Activated effector memory CD4-positive, alpha-beta T cell treated with Interleukin-2 at 50 U/mL for 16 hours (primary cell): ENCODE results near the gene PABPN1.

Experiments
- DNase-seq: peaks from one replicate; pipeline ENCODE4 v3.0.0-alpha.2; 2020

Gene PABPN1

DNA sequence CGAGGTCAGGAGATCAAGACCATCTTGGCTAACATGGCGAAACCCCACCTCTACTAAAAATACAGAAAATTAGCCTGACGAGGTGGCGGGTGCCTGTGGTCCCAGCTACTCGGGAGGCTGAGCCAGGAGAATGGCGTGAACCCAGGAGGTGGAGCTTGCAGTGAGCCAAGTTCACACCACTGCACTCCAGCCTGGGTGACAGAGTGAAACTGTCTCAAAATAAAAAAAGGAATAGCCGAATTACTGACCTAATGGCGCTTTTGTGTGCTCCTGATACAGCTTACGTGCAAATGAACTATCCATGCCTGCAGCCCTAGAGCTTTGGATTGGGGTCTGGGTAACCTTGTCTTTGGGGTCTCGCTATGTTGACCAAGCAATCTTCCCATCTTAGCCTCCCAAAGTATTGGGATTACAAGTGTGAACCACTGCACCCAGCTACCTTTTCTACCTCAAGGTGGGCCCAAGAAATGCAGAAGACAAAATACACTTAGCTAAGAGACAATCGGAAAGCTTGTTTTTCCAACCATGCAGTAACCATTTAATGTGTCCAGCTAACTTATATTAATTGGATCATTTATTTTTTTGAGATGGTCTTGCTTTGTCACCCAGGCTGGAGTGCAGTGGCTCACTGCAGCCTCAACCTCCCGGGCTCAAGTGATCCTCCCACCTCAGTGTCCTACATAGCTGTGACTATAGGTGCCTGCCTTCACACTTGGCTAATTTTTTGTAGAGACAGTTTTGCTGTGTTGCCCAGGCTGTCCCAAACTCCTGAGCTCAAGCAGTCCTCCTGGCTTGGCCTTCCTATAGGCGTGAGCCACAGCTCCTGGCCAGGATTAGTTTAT lies 5.5 kb downstream of the PABPN1 start:
- no peak for DNase-seq

DNA sequence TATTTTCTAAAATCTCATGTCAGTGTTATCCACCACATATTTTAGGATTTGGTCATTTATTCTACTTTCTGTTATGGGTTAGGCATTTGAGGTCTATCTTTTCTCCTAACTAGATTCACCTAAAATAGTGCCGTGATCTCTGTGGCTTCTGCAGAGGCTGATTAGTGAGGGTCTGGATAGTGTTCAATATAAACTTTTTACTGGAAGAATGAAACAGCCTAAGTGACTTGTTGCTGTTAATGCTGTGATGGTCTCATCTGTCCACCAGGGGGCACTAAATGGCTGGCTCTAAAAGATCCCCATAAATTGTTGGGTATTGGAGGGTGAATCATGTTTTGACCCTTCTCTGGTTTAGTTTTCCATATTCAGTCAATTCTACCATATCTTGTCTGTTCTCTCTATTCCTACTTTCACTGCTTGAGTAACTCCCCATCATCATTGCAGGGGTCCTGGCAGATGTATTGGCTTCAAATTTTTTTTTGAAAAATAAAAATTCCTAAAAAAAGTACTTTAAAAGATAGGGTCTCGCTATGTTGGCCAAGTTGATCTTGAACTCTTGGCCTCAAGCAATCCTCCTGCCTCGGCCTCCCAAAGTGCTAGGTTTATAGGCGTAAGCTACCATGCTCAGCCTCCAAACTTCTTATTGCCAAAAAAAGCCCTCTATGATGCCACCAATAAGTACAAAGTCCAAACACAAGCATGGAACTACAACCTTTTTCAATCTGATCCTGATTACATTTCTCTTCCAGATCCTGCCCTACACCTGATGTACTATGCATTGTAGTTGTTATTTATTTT lies 6.9 kb downstream of the PABPN1 start:
- peak; percentile 29 for DNase-seq

DNA sequence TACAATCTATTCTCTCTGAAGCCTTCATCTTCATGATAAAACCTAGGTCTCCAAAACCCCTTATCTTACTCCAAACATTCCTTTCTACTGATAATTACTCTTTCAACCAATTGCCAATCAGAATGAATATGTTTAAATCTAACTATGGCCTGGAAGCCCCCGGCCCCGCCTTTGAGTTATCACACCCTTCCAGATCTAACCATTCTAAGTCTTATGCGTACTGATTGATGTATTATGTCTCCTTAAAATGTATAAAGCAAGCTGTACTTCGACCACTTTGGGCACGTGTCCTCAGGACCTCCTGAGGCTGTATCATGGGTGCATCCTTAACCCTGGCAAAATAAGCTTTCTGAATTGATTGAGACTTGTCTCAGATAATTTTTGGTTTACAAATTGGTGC lies 14.4 kb downstream of the PABPN1 start:
- no peak for DNase-seq

DNA sequence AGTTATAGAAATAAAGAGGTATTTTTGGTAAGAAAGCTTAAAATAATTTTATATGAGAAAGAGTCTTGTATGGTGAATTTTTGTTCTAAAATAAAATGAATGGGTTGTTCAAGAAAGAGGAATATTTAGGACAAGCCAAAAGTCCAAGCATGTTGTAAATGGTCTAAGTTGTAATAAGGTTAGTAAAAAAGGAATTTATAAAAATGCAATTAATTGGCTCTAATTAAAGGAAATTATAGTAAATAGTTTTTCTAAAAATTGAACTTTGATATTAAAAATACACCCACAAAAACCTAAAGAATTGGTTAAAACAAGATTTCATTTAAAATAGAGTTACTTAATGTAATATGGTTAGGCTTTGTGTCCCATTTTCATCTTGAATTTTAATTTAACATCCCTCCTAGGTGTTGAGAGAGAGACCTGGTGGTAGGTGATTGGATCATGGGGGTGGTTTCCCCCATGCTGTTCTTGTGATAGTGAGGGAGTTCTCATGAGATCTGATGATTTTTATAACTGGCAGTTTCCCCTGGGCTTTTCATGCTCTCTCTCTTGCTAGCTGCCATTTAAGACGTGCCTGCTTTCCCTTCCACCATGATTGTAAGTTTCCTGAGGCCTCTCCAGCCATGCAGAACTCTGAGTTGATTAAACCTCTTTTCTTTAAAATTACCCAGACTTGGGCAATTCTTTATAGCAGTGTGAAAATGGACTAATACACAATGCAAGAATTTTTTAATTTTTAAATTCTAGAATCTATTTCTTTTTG lies 18.4 kb downstream of the PABPN1 start:
- no peak for DNase-seq

- no peak for DNase-seq
Measured at GRCh38 chr14:23344481-23344880, 23.2 kb downstream of the PABPN1 start.

- no peak for DNase-seq
Measured at GRCh38 chr14:23345987-23346692, 24.9 kb downstream of the PABPN1 start.

DNA sequence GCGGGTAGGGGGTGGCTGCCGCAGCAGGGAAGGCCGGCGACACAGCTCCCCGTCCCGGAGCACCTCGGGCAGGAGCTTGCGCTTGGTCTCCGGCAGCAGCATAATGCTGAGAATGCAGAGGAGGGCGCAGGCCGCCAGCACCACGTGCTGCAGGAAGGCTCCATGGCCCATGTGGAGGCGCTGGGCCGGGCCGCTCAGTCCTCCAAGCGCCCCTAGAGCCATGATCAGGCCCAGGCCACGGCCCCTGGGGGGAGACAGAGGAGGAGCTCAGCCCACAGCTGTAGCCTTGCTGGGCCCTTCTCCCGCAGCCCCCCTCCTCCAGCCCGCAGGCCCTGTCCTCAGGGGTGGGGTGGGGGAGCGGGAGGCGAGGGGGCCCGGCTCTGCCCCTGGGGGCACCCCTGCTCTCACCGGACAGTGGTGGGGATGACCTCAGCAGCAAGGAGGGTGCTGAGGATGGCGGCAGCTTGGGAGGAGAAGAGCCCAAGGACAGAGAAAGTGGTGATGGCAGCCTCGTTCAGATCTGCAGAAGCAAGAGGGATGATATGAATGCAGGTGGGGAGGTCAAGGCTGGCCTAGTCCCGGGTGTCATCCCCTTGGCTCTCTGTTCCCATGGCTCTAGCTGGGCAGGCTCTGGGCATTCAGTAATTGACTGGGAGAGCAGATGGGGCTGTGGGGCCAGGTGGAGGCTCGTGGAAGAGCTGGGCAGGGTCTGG lies 25.6 kb downstream of the PABPN1 start:
- DNase-seq = no peak

GRCh38 chr14:23347406-23348296 lies 26.4 kb downstream of the PABPN1 start:
- no peak for DNase-seq

DNA sequence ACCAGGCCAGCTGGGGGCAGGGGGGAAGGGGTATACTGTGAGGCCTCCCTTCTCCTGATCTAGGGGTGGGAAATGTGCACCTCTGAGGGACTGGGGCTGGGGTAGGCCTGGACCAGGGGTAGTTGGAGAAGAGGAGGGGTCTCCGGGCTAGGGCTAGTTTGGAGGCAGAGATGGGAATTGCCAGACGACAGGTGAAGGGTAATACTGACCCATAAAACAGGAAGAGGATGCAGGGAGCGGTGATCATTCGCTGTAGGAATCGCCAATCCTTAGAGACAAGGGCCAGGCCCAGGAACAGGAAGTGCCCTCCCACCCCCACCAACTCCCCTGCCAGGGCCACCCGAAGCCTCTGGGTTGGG lies 27.0 kb downstream of the PABPN1 start:
- DNase-seq = no peak

DNA sequence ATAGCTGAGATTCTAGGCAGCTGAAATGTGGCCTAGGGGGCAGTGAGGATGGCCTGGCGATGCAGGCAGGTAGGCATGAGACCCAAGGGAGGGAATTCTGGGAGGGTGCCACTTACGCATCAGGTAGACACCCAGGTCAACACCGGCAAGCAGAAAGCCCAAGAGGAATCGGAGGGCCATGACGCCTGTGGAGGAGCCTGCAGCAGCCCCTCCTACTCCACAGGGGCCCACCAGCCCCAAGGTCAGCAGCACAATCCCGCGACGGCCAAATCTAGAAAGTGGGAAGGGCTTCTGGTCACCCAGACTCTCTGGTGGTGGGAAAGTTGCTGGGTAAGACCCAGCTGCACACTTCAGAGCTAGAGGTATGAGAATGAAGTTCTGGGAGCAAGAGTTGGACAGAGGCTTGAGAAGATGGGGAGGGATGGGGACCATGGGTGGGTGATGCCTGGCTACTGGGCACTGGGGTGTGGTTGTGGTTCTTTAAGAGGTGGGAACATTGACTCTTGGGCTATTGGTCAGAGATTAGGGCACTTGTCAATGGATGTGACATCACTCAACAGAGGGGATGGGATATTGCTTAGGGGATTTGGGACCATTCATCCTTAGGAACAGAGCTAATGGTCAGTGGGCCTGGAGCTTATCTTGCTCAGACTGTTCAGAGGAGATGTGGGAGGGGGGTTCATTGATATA lies 28.0 kb downstream of the PABPN1 start:
- no peak for DNase-seq

GRCh38 chr14:23351681-23352505 lies 30.6 kb downstream of the PABPN1 start:
- DNase-seq = no peak

DNA sequence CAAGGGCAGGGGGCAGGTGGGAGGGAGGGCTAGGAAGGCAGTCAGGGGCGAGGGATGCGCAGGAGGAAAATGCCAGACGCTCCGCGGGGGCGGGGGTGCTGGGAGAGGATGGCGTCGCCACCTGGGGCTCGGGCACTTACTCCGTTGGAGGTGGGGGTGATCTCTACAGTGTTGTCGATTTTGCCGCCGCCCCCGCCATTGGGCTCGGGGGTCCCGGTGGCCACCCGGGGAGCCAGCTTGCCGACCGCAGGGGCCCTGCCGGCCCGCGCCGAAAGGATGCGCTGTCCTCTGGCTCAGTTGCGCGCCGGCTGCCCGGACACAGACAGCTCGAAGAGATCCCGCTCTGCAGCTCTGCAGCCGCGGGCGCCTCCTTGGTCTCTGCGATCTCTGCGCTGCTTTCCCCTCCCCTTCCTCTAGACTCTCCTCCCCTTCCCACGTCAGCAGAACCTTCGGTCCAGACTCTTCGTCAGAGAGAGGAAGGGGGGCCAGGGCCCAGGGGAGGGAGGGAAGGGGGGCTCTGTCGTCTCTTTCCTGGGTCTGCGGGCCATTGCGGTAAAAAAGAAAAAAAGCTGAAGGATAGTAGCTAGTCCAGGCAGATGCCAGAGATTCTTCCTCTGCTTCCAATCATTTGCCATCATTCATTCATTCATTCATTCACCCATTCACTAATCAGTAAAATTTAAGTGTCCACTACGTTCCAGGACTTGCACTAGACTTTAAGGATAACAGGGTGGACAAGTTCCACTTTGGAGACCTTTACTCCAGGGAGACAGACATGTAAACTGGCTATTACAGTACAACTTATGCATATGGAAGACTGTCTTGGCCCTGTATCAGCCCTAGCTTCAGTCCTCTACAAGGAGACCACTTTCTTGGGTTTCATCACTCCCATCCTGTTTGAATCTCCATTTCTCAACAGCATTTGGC lies 31.5 kb downstream of the PABPN1 start, which contains the start of gene SLC22A17:
Gene SLC22A17, minus strand, starts transcription at position 382 of the 927 bp plus-strand sequence.
- peak; percentile 19 for DNase-seq

GRCh38 chr14:23353433-23353780 lies 32.1 kb downstream of the PABPN1 start:
- DNase-seq = no peak

DNA sequence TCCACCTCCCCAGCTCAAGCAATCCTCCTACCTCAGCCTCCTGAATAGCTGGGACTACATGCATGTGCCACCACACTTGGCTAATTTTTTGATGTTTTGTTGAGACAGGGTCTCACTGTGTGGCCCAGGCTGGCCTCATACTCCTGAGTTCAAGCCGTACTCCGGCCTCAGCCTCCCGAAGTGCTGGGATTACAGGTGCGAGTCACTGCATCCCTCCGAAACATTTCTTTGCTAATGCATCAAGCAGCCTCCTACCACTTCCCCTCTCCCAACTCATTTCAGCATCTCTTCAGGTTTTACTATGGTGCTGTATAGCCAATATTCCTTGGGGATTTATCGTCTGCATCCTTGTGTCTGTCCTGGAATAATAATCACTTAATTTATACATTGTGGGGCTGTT lies 33.7 kb downstream of the PABPN1 start:
- DNase-seq = no peak

- DNase-seq = no peak
Measured at GRCh38 chr14:23355871-23356435, 34.7 kb downstream of the PABPN1 start.

DNA sequence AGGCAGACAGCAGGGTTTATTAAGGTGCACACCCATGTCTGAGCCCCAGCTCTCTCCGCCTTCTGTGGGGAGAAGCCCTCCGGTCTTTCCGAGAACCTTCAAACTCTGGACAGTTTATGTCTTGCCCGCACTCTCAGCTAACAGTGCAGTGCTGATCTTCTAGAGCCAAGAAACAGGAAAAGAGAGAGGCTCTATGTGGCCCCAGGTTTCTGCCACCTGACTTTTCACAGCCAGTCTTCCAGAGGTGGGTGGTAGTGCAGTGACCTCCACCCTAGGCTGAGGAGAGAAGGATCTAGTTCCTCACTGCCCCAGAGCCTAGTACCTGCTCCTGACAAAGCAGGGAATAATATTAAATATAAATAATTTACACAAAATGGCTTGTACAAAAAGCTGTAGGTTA lies 35.4 kb downstream of the PABPN1 start:
- no peak for DNase-seq

DNA sequence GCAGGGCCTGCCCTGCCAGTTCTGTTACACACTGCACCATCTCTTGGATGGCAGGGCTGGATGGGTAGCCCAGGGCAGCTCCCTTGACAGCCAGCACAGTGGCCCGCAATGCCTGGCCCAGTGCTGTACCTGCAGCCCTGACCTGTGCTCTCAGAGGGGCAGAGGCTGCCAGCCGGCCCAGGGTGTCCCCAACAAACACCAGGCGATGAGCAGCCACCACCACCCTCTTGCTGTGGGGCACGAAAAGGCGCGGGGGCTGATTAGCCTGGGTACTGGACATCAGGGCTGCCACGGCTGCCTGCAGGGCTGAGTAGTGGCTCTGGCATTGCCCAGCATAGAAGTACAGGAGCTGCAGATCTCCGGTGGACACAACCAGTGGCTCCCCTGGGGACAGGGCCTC lies 36.0 kb downstream of the PABPN1 start:
- DNase-seq = no peak

DNA sequence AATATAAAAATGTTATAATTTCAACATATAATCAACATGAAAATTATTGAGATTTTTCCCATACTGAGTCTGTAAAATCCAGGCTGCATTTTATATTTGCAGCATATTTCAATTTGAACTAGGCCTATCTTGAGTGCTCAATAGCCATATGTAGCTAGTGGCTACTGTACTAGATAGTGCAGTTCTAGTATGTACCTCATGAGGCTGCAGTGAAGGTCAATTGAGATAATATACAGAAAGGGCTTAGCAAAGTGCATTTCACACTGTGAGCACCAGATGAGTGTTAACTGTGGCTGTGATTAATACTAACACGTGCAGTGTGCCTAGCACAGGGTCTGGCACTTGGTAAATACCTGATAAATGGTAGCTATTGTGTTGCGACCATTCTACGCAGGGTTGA lies 36.8 kb downstream of the PABPN1 start:
- DNase-seq = no peak
